ENCODE measurements around the gene ZNF619. TPM values are rescaled to one million over a fixed set of nuclear protein-coding genes. Genes with fewer than 3 reads are reported as not detected.

Gene ZNF619
- total and polyA plus RNA-seq, 2 of the 13 experiments (the other 11 are each of a cell fraction or from before 2014, with no cell fraction given), result 0.83 to 5.2 TPM

DNA sequence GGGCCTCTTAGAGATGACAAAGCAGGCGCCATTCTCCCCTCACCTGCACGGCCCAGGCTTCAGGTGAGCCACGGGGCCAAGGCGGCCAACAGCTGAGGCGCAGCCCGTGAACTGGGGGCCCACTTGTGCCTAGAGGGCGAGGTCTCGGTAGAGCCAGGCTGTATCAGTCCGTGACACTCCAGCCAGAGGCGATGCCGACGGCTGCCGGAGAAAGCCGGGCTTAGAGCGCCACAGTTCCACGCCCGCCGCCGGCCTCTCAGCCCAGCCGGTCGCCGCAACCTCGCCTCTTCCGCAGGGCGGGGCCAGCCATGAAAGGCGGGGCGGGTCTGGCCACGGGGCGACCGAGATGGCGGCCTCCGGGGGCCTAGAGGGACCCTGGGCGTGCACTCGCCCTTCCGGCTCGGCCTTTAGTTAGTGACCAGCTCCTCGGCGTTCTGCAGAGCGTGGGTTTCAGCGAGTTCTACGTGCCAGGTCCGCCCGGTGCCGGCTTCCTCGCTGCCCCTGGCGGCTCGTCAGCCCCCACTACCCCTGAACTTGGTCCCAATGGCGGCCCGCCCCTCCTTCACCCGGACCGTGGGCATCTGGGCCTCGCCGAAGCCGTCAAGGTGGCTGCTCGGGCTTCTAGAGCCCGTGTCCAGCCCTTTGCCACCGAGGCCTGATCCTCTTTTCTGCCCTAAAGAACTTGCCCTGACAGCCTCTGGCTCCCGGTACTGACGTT lies 47.8 kb downstream of the ZNF619 start, which contains the start of gene ZNF621 (continued):
- TF ChIP-seq ZNF777 (CRISPR knock-in tag; IDR thresholded peaks at IDR 0.05) (0 out of 2 replicates have a peak, but pooled peaks have one; percentile 35), NR2F2 (IDR thresholded peaks at IDR 0.05; ENCODE audit: borderline replicate concordance, low read depth) (no peak), ZNF326 (CRISPR knock-in tag; IDR thresholded peaks at IDR 0.05; ENCODE audit: borderline replicate concordance) (no peak), KLF9 (CRISPR knock-in tag; IDR thresholded peaks at IDR 0.05; ENCODE audit: low read depth) (peak; percentile 76; the same call in 1 of the 2 replicates), ZFP1 (CRISPR knock-in tag; IDR thresholded peaks at IDR 0.05) (peak; percentile 69), CENPT (CRISPR knock-in tag; IDR thresholded peaks at IDR 0.05; ENCODE audit: low read depth) (no peak), KMT2B (CRISPR knock-in tag; IDR thresholded peaks at IDR 0.05) (peak; percentile 96), ZFP36L1 (CRISPR knock-in tag; IDR thresholded peaks at IDR 0.05) (0 out of 2 replicates have a peak, but pooled peaks have one; percentile 44), ZNF292 (CRISPR knock-in tag; IDR thresholded peaks at IDR 0.05; ENCODE audit: borderline replicate concordance, low read depth) (no peak; the same call in none of the 2 replicates), ZNF383 (CRISPR knock-in tag; IDR thresholded peaks at IDR 0.05; ENCODE audit: borderline replicate concordance) (no peak), HNRNPK (IDR thresholded peaks at IDR 0.05; ENCODE audit: low read depth, low read length, poor library complexity, severe bottlenecking) (peak; percentile 58), RFX1 (IDR thresholded peaks at IDR 0.05) (no peak), TBX2 (CRISPR knock-in tag; IDR thresholded peaks at IDR 0.05; ENCODE audit: borderline replicate concordance) (peak; percentile 87; the same call in 1 of the 2 replicates), ZNF17 (CRISPR knock-in tag; IDR thresholded peaks at IDR 0.05) (no peak)
- TF ChIP-seq, protein P1, sequence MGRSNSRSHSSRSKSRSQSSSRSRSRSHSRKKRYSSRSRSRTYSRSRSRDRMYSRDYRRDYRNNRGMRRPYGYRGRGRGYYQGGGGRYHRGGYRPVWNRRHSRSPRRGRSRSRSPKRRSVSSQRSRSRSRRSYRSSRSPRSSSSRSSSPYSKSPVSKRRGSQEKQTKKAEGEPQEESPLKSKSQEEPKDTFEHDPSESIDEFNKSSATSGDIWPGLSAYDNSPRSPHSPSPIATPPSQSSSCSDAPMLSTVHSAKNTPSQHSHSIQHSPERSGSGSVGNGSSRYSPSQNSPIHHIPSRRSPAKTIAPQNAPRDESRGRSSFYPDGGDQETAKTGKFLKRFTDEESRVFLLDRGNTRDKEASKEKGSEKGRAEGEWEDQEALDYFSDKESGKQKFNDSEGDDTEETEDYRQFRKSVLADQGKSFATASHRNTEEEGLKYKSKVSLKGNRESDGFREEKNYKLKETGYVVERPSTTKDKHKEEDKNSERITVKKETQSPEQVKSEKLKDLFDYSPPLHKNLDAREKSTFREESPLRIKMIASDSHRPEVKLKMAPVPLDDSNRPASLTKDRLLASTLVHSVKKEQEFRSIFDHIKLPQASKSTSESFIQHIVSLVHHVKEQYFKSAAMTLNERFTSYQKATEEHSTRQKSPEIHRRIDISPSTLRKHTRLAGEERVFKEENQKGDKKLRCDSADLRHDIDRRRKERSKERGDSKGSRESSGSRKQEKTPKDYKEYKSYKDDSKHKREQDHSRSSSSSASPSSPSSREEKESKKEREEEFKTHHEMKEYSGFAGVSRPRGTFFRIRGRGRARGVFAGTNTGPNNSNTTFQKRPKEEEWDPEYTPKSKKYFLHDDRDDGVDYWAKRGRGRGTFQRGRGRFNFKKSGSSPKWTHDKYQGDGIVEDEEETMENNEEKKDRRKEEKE (IDR thresholded peaks at IDR 0.05), result no peak
- TF ChIP-seq, protein P2, sequence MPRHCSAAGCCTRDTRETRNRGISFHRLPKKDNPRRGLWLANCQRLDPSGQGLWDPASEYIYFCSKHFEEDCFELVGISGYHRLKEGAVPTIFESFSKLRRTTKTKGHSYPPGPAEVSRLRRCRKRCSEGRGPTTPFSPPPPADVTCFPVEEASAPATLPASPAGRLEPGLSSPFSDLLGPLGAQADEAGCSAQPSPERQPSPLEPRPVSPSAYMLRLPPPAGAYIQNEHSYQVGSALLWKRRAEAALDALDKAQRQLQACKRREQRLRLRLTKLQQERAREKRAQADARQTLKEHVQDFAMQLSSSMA (CRISPR knock-in tag; IDR thresholded peaks at IDR 0.05), result no peak
- TF ChIP-seq, protein P3, sequence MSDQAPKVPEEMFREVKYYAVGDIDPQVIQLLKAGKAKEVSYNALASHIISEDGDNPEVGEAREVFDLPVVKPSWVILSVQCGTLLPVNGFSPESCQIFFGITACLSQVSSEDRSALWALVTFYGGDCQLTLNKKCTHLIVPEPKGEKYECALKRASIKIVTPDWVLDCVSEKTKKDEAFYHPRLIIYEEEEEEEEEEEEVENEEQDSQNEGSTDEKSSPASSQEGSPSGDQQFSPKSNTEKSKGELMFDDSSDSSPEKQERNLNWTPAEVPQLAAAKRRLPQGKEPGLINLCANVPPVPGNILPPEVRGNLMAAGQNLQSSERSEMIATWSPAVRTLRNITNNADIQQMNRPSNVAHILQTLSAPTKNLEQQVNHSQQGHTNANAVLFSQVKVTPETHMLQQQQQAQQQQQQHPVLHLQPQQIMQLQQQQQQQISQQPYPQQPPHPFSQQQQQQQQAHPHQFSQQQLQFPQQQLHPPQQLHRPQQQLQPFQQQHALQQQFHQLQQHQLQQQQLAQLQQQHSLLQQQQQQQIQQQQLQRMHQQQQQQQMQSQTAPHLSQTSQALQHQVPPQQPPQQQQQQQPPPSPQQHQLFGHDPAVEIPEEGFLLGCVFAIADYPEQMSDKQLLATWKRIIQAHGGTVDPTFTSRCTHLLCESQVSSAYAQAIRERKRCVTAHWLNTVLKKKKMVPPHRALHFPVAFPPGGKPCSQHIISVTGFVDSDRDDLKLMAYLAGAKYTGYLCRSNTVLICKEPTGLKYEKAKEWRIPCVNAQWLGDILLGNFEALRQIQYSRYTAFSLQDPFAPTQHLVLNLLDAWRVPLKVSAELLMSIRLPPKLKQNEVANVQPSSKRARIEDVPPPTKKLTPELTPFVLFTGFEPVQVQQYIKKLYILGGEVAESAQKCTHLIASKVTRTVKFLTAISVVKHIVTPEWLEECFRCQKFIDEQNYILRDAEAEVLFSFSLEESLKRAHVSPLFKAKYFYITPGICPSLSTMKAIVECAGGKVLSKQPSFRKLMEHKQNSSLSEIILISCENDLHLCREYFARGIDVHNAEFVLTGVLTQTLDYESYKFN (CRISPR knock-in tag; conservative IDR thresholded peaks at IDR 0.05), result peak; percentile 53
- TF ChIP-seq, protein P4, sequence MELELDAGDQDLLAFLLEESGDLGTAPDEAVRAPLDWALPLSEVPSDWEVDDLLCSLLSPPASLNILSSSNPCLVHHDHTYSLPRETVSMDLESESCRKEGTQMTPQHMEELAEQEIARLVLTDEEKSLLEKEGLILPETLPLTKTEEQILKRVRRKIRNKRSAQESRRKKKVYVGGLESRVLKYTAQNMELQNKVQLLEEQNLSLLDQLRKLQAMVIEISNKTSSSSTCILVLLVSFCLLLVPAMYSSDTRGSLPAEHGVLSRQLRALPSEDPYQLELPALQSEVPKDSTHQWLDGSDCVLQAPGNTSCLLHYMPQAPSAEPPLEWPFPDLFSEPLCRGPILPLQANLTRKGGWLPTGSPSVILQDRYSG (CRISPR knock-in tag; IDR thresholded peaks at IDR 0.05), result no peak
- TF ChIP-seq, protein P5, sequence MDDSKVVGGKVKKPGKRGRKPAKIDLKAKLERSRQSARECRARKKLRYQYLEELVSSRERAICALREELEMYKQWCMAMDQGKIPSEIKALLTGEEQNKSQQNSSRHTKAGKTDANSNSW (CRISPR knock-in tag; IDR thresholded peaks at IDR 0.05; ENCODE audit: borderline replicate concordance), result peak; percentile 34; the same call in 1 of the 2 replicates

Measured in HepG2 (cell line).